PC-9 (cell line): Measurements from ENCODE around the gene THEMIS. TPM values are rescaled to one million over a fixed set of nuclear protein-coding genes. Genes with fewer than 3 reads are reported as not detected.

Experiments used
- BruUV-seq: library from RNA; stranded (reverse); fragments of 400-500 nt; replicated peaks from 2 replicates; lab custom pipeline; 2021; lab: Mats Ljungman, UMichigan
- CTCF ChIA-PET: fragments of 300-600 bp; sonication (Branson Sonifier 250); formaldehyde crosslinking; loops from one replicate; lab custom pipeline; 2022; ENCODE audit warnings: antibody characterized with exemption; lab: Charles Lee
- POLR2A ChIA-PET: fragments of 300-600 bp; sonication (Branson Sonifier 250); formaldehyde crosslinking; loops from one replicate; lab custom pipeline; 2022; ENCODE audit warnings: antibody characterized with exemption; ENCODE audit not compliant: unreplicated experiment; lab: Charles Lee
- DNase-seq, 2 experiments: peaks; one replicate each; pipeline versions ENCODE4 v3.0.0 to v3.0.0-alpha.2; 2015 to 2022; ENCODE audit warnings: mixed read lengths in 1 of 2
- H2AFZ ChIP-seq: fragments of 200-600 bp; sonication (generic); 2 replicates; pipeline ENCODE4 v1.8.1; 2017; ENCODE audit warnings: antibody characterized with exemption
- H3F3A ChIP-seq: fragments of 200-600 bp; sonication (generic); 2 replicates; pipeline ENCODE4 v1.8.1; 2017; ENCODE audit warnings: antibody characterized with exemption, mild to moderate bottlenecking, low read depth; ENCODE audit not compliant: insufficient read depth
- H3K27ac ChIP-seq: fragments of 200-600 bp; sonication (generic); 2 replicates; pipeline ENCODE4 v1.6.1; 2016; ENCODE audit warnings: mixed run types
- H3K27me3 ChIP-seq: fragments of 200-600 bp; sonication (generic); 2 replicates; pipeline ENCODE4 v1.6.1; 2016; ENCODE audit warnings: low read depth, mixed run types; ENCODE audit not compliant: insufficient read depth
- H3K36me3 ChIP-seq: fragments of 200-600 bp; sonication (generic); 2 replicates; pipeline ENCODE4 v1.6.1; 2016; ENCODE audit warnings: low read depth, mixed run types
- H3K4me1 ChIP-seq: fragments of 200-600 bp; sonication (generic); replicated peaks from 2 replicates; pipeline ENCODE4 v1.6.1; 2016; ENCODE audit warnings: mixed run types; ENCODE audit not compliant: insufficient read depth
- H3K4me2 ChIP-seq: fragments of 200-600 bp; sonication (generic); 2 replicates; pipeline ENCODE4 v1.6.1; 2017; ENCODE audit warnings: mixed run types
- H3K4me3 ChIP-seq: fragments of 200-600 bp; sonication (generic); 2 replicates; pipeline ENCODE4 v1.6.1; 2016; ENCODE audit warnings: mixed run types
- H3K79me2 ChIP-seq: fragments of 200-600 bp; sonication (generic); 2 replicates; pipeline ENCODE4 v1.6.1; 2017; ENCODE audit warnings: low read depth, mixed run types
- H3K9me2 ChIP-seq: fragments of 200-600 bp; sonication (generic); 2 replicates; pipeline ENCODE4 v1.8.1; 2017; ENCODE audit warnings: mild to moderate bottlenecking; ENCODE audit not compliant: insufficient read depth
- H3K9me3 ChIP-seq: fragments of 200-600 bp; sonication (generic); 2 replicates; pipeline ENCODE4 v1.8.1; 2016; ENCODE audit warnings: low read depth; ENCODE audit not compliant: insufficient read depth
- H4K20me1 ChIP-seq: fragments of 200-600 bp; sonication (generic); 2 replicates; pipeline ENCODE4 v1.8.1; 2017; ENCODE audit not compliant: insufficient read depth
- CTCF ChIP-seq: fragments of 200-600 bp; sonication (generic); conservative IDR thresholded peaks from 2 replicates; pipeline ENCODE4 v1.6.1; 2017; ENCODE audit warnings: mixed run types, antibody characterized with exemption, mild to moderate bottlenecking, moderate library complexity
- EZH2 ChIP-seq: fragments of 200-600 bp; sonication (generic); IDR thresholded peaks from 2 replicates; pipeline ENCODE4 v1.8.0; 2017; ENCODE audit warnings: antibody characterized with exemption, low read depth
- intact Hi-C: fragments of 100-400 bp; cut with micrococcal nuclease; formaldehyde crosslinking; loops from one replicate; pipeline ENCODE4 v1.10.0; 2022; ENCODE audit not compliant: unreplicated experiment
- total RNA-seq: library from RNA; stranded (reverse); gene quantifications from 2 replicates; pipeline ENCODE4 v1.2.3, GENCODE V29; 2021

THEMIS gene
- total RNA-seq, 1 experiment from 2014 or later: not detected

- no peak overlapping the region for H3K4me2 ChIP-seq
- H3K4me3 ChIP-seq: no peak overlapping the region
- 0 out of 2 replicates have a peak, but pooled peaks cover 4% of the 10 kb centered on the region for H3K4me1 ChIP-seq
- BruUV-seq: no TSS peak
- no peaks in the 10 kb centered on the region for H3K9me2 ChIP-seq
- no peaks in the 10 kb centered on the region for H3F3A ChIP-seq
- H3K27me3 ChIP-seq: no peaks in the 10 kb centered on the region
- H3K27ac ChIP-seq: no peak overlapping the region
- POLR2A ChIA-PET: no interaction called here
- CTCF ChIA-PET: no interaction called here
- H3K9me3 ChIP-seq: no peaks in the 10 kb centered on the region
- H3K36me3 ChIP-seq: no peaks in the 10 kb centered on the region
- H3K79me2 ChIP-seq: no peaks in the 10 kb centered on the region
- DNase-seq: no peak
- no peaks in the 10 kb centered on the region for H4K20me1 ChIP-seq
- intact Hi-C loops: no loop called here
- TF ChIP-seq EZH2 (no peak), CTCF (no peak)
- H2AFZ ChIP-seq: no peak overlapping the region
Observed at GRCh38 chr6:127918506-127919427, 17.9 kb upstream of the THEMIS start.

- H4K20me1 ChIP-seq: no peaks in the 10 kb centered on the region
- CTCF ChIA-PET: no interaction called here
Observed at GRCh38 chr6:127917766-127918165, 16.9 kb upstream of the THEMIS start.

GRCh38 chr6:127914240-127914639 lies 13.4 kb upstream of the THEMIS start:
- H3K79me2 ChIP-seq: no peaks in the 10 kb centered on the region
- no peaks in the 10 kb centered on the region for H3K27me3 ChIP-seq
- no peaks in the 10 kb centered on the region for H4K20me1 ChIP-seq
- H3K4me1 ChIP-seq: 0 out of 2 replicates have a peak, but pooled peaks cover 4% of the 10 kb centered on the region
- no peak overlapping the region for H3K4me2 ChIP-seq
- no peaks in the 10 kb centered on the region for H3K36me3 ChIP-seq
- no peak overlapping the region for H2AFZ ChIP-seq
- ChIA-PET CTCF (no interaction called here), POLR2A (no interaction called here)
- TF ChIP-seq EZH2 (no peak), CTCF (no peak)
- H3K27ac ChIP-seq: no peak overlapping the region
- no peaks in the 10 kb centered on the region for H3F3A ChIP-seq
- H3K4me3 ChIP-seq: no peak overlapping the region
- no peak for DNase-seq
- H3K9me2 ChIP-seq: no peaks in the 10 kb centered on the region
- H3K9me3 ChIP-seq: peaks cover 12% of the 10 kb centered on the region
- intact Hi-C loops: no loop called here
- no TSS peak for BruUV-seq

More at GRCh38 chr6:127917766-127918165, 16.9 kb upstream of the THEMIS start:
- no peak for DNase-seq
- Histone ChIP-seq H2AFZ (no peak overlapping the region), H3K9me2 (no peaks in the 10 kb centered on the region), H3K9me3 (no peaks in the 10 kb centered on the region), H3K36me3 (no peaks in the 10 kb centered on the region), H3K4me3 (no peak overlapping the region), H3K79me2 (no peaks in the 10 kb centered on the region), H3K27ac (no peak overlapping the region), H3F3A (no peaks in the 10 kb centered on the region), H3K4me2 (no peak overlapping the region), H3K27me3 (no peaks in the 10 kb centered on the region), H3K4me1 (0 out of 2 replicates have a peak, but pooled peaks cover 4% of the 10 kb centered on the region)
- POLR2A ChIA-PET: no interaction called here
- TF ChIP-seq EZH2 (no peak), CTCF (no peak)
- no TSS peak for BruUV-seq
- intact Hi-C loops: no loop called here
